Endothelial cell of umbilical vein (primary cell): ENCODE measurements around the gene SHMT1. TPM values are rescaled to one million over a fixed set of nuclear protein-coding genes. Genes with fewer than 3 reads are reported as not detected.

Experiments used
- BruUV-seq: library from RNA; stranded (reverse); fragments of 400-500 nt; replicated peaks from 2 replicates; lab custom pipeline; 2021; lab: Mats Ljungman, UMichigan
- CTCF ChIA-PET: fragments of 300-600, 350-600 bp; sonication (Branson Sonifier 250); formaldehyde crosslinking; loops from one replicate; lab custom pipeline; 2021; ENCODE audit warnings: antibody characterized with exemption, inconsistent platforms; lab: Charles Lee
- POLR2A ChIA-PET: fragments of 300-600, 350-600 bp; sonication (Branson Sonifier 250); formaldehyde crosslinking; loops from one replicate; lab custom pipeline; 2021; ENCODE audit warnings: antibody characterized with exemption, inconsistent platforms; lab: Charles Lee
- DNase-seq: peaks from one replicate; pipeline ENCODE4 v3.0.0-alpha.2; 2011; ENCODE audit warnings: low read depth, low spot score
- FAIRE-seq: peaks from 2 replicates; lab custom pipeline; 2011; peaks lifted over from hg19 to GRCh38; lab: Jason Lieb, UNC
- H2AFZ ChIP-seq: 2 replicates; pipeline ENCODE4 v1.6.0; 2012; ENCODE audit warnings: low read depth, low read length, control low read depth, inconsistent platforms
- H3K27ac ChIP-seq: 2 replicates; pipeline ENCODE4 v1.5.1; 2011; ENCODE audit warnings: low read depth, mild to moderate bottlenecking, control low read depth, low read length, moderate library complexity; ENCODE audit not compliant: insufficient read depth
- H3K27me3 ChIP-seq, 2 experiments: 2 replicates each; pipeline versions ENCODE4 v1.6.0 to v1.6.1; 2011; ENCODE audit warnings: low read length in 2 of 2, mixed read lengths in 1 of 2; ENCODE audit not compliant: control insufficient read depth in 2 of 2, insufficient read depth in 2 of 2
- H3K36me3 ChIP-seq, 2 experiments: 2 replicates in 1 of 2; 3 replicates in 1 of 2; pipeline ENCODE4 v1.5.1; 2011; ENCODE audit warnings: low read length in 2 of 2, mild to moderate bottlenecking in 1 of 2, moderate library complexity in 1 of 2; ENCODE audit not compliant: control insufficient read depth in 2 of 2, insufficient read depth in 2 of 2; ENCODE audit errors: extremely low read depth in 1 of 2
- H3K4me1 ChIP-seq: 3 replicates; pipeline ENCODE4 v1.5.1; 2011; ENCODE audit warnings: mild to moderate bottlenecking, low read length; ENCODE audit not compliant: control insufficient read depth, insufficient read depth; ENCODE audit errors: extremely low read depth
- H3K4me2 ChIP-seq: 2 replicates; pipeline ENCODE4 v1.6.1; 2011; ENCODE audit warnings: low read length, control low read depth, mixed read lengths; ENCODE audit not compliant: insufficient read depth
- H3K4me3 ChIP-seq, 3 experiments: fragments of 200-600 bp in 1 of 3; sonication (generic), shearing (Covaris generic) in 1 of 3; replicated peaks in 1 of 3; 2 replicates each; pipeline ENCODE4 v1.5.1; 2011 to 2016; ENCODE audit warnings: control low read depth in 3 of 3, low read length in 3 of 3, mild to moderate bottlenecking in 2 of 3, inconsistent platforms in 1 of 3, low read depth in 1 of 3, moderate library complexity in 1 of 3; ENCODE audit not compliant: insufficient read depth in 1 of 3
- H3K79me2 ChIP-seq: 2 replicates; pipeline ENCODE4 v1.6.0; 2012; ENCODE audit warnings: low read length, inconsistent platforms; ENCODE audit not compliant: control insufficient read depth, insufficient read depth
- H3K9ac ChIP-seq: replicated peaks from 2 replicates; pipeline ENCODE3; 2011; ENCODE audit warnings: low read length, control low read depth; ENCODE audit not compliant: insufficient read depth; ENCODE audit errors: extremely low read depth
- H3K9me1 ChIP-seq: replicated peaks from 3 replicates; pipeline ENCODE4 v1.6.0; 2011; ENCODE audit warnings: mild to moderate bottlenecking, low read length; ENCODE audit not compliant: control insufficient read depth, insufficient read depth; ENCODE audit errors: extremely low read depth
- H3K9me3 ChIP-seq: replicated peaks from 2 replicates; pipeline ENCODE4 v1.5.1; 2012; ENCODE audit warnings: low read length, inconsistent platforms; ENCODE audit not compliant: control insufficient read depth, insufficient read depth
- H4K20me1 ChIP-seq: replicated peaks from 2 replicates; pipeline ENCODE3; 2011; ENCODE audit warnings: mild to moderate bottlenecking, low read length; ENCODE audit not compliant: control insufficient read depth, insufficient read depth; ENCODE audit errors: extremely low read depth
- EZH2 ChIP-seq: IDR thresholded peaks from 2 replicates; pipeline ENCODE4 v1.6.1; 2012; ENCODE audit warnings: borderline replicate concordance, low read depth, mild to moderate bottlenecking, moderate library complexity, low read length, inconsistent platforms; ENCODE audit not compliant: severe bottlenecking
- FOS ChIP-seq: IDR thresholded peaks from 2 replicates; pipeline ENCODE4 v1.6.1; 2011; ENCODE audit warnings: mild to moderate bottlenecking, low read length, moderate library complexity, borderline replicate concordance; ENCODE audit not compliant: insufficient read depth
- GATA2 ChIP-seq: IDR thresholded peaks from 2 replicates; pipeline ENCODE4 v1.7.0; 2011; ENCODE audit warnings: low read depth, mild to moderate bottlenecking, moderate library complexity, mixed read lengths, low read length; ENCODE audit not compliant: insufficient read length, insufficient read depth
- JUN ChIP-seq: IDR thresholded peaks from 2 replicates; pipeline ENCODE4 v1.6.1; 2011; ENCODE audit warnings: borderline replicate concordance, low read depth; ENCODE audit not compliant: insufficient read length, insufficient read depth
- MYC ChIP-seq: IDR thresholded peaks from one replicate; pipeline ENCODE4 v1.6.1; 2011; ENCODE audit warnings: mild to moderate bottlenecking, low read depth, low read length
- POLR2A ChIP-seq: IDR thresholded peaks from 2 replicates; pipeline ENCODE4 v1.6.1; 2012; ENCODE audit warnings: low read depth, mild to moderate bottlenecking, control low read depth, low read length
- POLR2AphosphoS5 ChIP-seq: IDR thresholded peaks from 2 replicates; pipeline ENCODE4 v1.6.1; 2012; ENCODE audit warnings: low read depth, mild to moderate bottlenecking, control low read depth, low read length, moderate library complexity; ENCODE audit not compliant: insufficient read depth
- dilution Hi-C: fragments of 300-500 bp; cut with MboI; formaldehyde crosslinking; loops from one replicate; pipeline ENCODE4 v1.15.0; 2019; ENCODE audit warnings: low sequenced_read_pairs; ENCODE audit not compliant: extremely low pct_ligation_motif_present
- intact Hi-C: fragments of 100-400 bp; cut with micrococcal nuclease; formaldehyde crosslinking; loops from one replicate; pipeline ENCODE4 v1.10.0; 2022
- polyA plus RNA-seq, 4 experiments: library from polyadenylated mRNA; depleted of rRNA in 3 of 4; stranded (reverse) in 3 of 4; unstranded in 1 of 4; fragments of >200 nt; gene quantifications; 2 replicates each; pipeline versions ENCODE4 v1.2.1 to v1.2.3, GENCODE V29; 2011 to 2012; ENCODE audit warnings: missing spikeins in 1 of 4
- total RNA-seq: library from RNA; stranded (reverse); gene quantifications from 2 replicates; pipeline ENCODE4 v1.2.3, GENCODE V29; 2021
- TF ChIP-seq, protein P1 (sequence below), 2 donors: IDR thresholded peaks; 1 replicate in 1 of 2; 2 replicates in 1 of 2; pipeline ENCODE4 v1.5.1; 2011; ENCODE audit warnings: low read length in 2 of 2, mild to moderate bottlenecking in 2 of 2, moderate library complexity in 2 of 2, control low read depth in 1 of 2, inconsistent platforms in 1 of 2, low read depth in 1 of 2; ENCODE audit not compliant: insufficient read depth in 1 of 2; ENCODE audit errors: extremely low read depth in 1 of 2
- TF ChIP-seq, protein P2 (sequence below): IDR thresholded peaks from 2 replicates; pipeline ENCODE4 v1.6.1; 2011; ENCODE audit not compliant: insufficient read depth, insufficient read length

The SHMT1 gene
- total and polyA plus RNA-seq, 2 donors (not counting 3 experiments of a cell fraction or from before 2014, with no cell fraction given) = 18.9 to 27.6 TPM

- BruUV-seq = no TSS peak
- intact Hi-C loops (no loop called here), dilution Hi-C loops (no loop called here)
- no peak overlapping the region for H3K9ac ChIP-seq
- no peak overlapping the region for H3K27ac ChIP-seq
- H4K20me1 ChIP-seq = no peaks in the 10 kb centered on the region
- CTCF ChIA-PET = interaction anchor here (1.3 to 1.6 kb wide), 3 partner anchors 12 to 175 kb away, joined by 3 to 4 read pairs (median 3); no protein-coding TSS in a partner anchor
- H3K4me1 ChIP-seq = peaks cover 11% of the 10 kb centered on the region
- TF ChIP-seq MYC (no peak), POLR2A (no peak), EZH2 (no peak), JUN (no peak)
- TF ChIP-seq, protein P1, sequence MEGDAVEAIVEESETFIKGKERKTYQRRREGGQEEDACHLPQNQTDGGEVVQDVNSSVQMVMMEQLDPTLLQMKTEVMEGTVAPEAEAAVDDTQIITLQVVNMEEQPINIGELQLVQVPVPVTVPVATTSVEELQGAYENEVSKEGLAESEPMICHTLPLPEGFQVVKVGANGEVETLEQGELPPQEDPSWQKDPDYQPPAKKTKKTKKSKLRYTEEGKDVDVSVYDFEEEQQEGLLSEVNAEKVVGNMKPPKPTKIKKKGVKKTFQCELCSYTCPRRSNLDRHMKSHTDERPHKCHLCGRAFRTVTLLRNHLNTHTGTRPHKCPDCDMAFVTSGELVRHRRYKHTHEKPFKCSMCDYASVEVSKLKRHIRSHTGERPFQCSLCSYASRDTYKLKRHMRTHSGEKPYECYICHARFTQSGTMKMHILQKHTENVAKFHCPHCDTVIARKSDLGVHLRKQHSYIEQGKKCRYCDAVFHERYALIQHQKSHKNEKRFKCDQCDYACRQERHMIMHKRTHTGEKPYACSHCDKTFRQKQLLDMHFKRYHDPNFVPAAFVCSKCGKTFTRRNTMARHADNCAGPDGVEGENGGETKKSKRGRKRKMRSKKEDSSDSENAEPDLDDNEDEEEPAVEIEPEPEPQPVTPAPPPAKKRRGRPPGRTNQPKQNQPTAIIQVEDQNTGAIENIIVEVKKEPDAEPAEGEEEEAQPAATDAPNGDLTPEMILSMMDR (IDR thresholded peaks at IDR 0.05; ENCODE audit: extremely low read depth in 1 of 2, insufficient read depth in 1 of 2, low read depth in 1 of 2, low read length in 2 of 2) = peak; percentile 7 to 23
- FAIRE-seq = peak; percentile 59
- H3K9me1 ChIP-seq = no peaks in the 10 kb centered on the region
- no peaks in the 10 kb centered on the region for H3K27me3 ChIP-seq
- H3K4me2 ChIP-seq = no peak overlapping the region
- no peak overlapping the region for H3K4me3 ChIP-seq
- peaks cover 3 to 43% of the 10 kb centered on the region in 2 experiments for H3K36me3 ChIP-seq
- H3K79me2 ChIP-seq = peaks cover 40% of the 10 kb centered on the region
- no peaks in the 10 kb centered on the region for H3K9me3 ChIP-seq
- no peak overlapping the region for H2AFZ ChIP-seq
- POLR2A ChIA-PET = no interaction called here
- no peak for DNase-seq
These were observed 42.0 kb downstream of the SHMT1 start for GRCh38 chr17:18321309-18321708.

- Histone ChIP-seq H3K27me3 (no peaks in the 10 kb centered on the region), H4K20me1 (no peaks in the 10 kb centered on the region), H2AFZ (no peak overlapping the region), H3K4me2 (no peak overlapping the region), H3K9me3 (no peaks in the 10 kb centered on the region), H3K9ac (no peak overlapping the region), H3K9me1 (no peaks in the 10 kb centered on the region), H3K36me3 (peaks cover 3 to 41% of the 10 kb centered on the region in 2 experiments), H3K27ac (no peak overlapping the region), H3K4me3 (no peak overlapping the region), H3K4me1 (peaks cover 18% of the 10 kb centered on the region), H3K79me2 (peaks cover 48% of the 10 kb centered on the region)
- no peak for FAIRE-seq
- no peak for DNase-seq
- BruUV-seq = no TSS peak
- dilution Hi-C loops (no loop called here), intact Hi-C loops (no loop called here)
- TF ChIP-seq GATA2 = no peak
- TF ChIP-seq POLR2A = no peak
- no peak for TF ChIP-seq FOS
- TF ChIP-seq, protein P1 (IDR thresholded peaks at IDR 0.05; ENCODE audit: extremely low read depth in 1 of 2, insufficient read depth in 1 of 2, low read depth in 1 of 2, low read length in 2 of 2) = no peak
- TF ChIP-seq POLR2AphosphoS5 = no peak
- TF ChIP-seq EZH2 = no peak
- no peak for TF ChIP-seq MYC
- TF ChIP-seq, protein P2, sequence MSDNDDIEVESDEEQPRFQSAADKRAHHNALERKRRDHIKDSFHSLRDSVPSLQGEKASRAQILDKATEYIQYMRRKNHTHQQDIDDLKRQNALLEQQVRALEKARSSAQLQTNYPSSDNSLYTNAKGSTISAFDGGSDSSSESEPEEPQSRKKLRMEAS = no peak
- no peak for TF ChIP-seq JUN
- POLR2A ChIA-PET = no interaction called here
- CTCF ChIA-PET = interaction anchor here (0.8 to 1.5 kb wide), 5 partner anchors 8 to 176 kb away, joined by 3 to 4 read pairs (median 4); no protein-coding TSS in a partner anchor
These were observed 43.0 kb downstream of the SHMT1 start for GRCh38 chr17:18320301-18320700.
